Astrocyte (in vitro differentiated cells and primary cell): Measurements from ENCODE around the gene UBE2J2.

Experiments
- EZH2 ChIP-seq: IDR thresholded peaks from 2 replicates; pipeline ENCODE4 v1.6.1; 2012; ENCODE audit warnings: mild to moderate bottlenecking, low read length, inconsistent platforms; ENCODE audit not compliant: insufficient read depth
- TF ChIP-seq, protein P1 (sequence below): IDR thresholded peaks from 2 replicates; pipeline ENCODE4 v1.5.1; 2011; ENCODE audit warnings: low read depth, mild to moderate bottlenecking, inconsistent platforms, low read length, moderate library complexity; ENCODE audit not compliant: insufficient read depth

DNA sequence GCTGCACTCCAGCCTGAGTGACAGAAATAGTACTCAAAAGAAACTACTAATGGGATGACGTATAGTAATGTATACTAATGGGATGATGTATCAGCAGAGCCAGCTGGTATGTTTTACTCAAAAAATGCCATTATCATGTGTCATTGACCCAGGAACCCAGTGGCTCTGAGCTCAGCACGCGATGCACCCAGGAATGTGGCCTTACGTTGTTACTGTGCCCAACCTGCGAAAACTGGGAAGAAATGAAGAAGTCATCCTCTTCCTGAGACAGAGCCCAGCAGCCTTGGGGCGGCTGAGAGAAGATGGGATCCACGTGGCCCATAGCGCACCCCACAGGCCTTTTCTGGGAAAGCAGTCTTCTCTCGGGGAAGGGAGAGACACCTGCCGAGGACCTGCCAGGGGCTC, 8.8 kb downstream of the UBE2J2 start:
- TF ChIP-seq, protein P1, sequence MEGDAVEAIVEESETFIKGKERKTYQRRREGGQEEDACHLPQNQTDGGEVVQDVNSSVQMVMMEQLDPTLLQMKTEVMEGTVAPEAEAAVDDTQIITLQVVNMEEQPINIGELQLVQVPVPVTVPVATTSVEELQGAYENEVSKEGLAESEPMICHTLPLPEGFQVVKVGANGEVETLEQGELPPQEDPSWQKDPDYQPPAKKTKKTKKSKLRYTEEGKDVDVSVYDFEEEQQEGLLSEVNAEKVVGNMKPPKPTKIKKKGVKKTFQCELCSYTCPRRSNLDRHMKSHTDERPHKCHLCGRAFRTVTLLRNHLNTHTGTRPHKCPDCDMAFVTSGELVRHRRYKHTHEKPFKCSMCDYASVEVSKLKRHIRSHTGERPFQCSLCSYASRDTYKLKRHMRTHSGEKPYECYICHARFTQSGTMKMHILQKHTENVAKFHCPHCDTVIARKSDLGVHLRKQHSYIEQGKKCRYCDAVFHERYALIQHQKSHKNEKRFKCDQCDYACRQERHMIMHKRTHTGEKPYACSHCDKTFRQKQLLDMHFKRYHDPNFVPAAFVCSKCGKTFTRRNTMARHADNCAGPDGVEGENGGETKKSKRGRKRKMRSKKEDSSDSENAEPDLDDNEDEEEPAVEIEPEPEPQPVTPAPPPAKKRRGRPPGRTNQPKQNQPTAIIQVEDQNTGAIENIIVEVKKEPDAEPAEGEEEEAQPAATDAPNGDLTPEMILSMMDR, result peak; percentile 58
- TF ChIP-seq EZH2, result no peak
